OCI-LY1 (cell line): ENCODE results near the gene CREBRF.
"Not testable (repeated sequence)": the region's sequence is repeated elsewhere in the genome, so short reads cannot be mapped to it uniquely, and the experiment has no call there.

ENCODE experiments used
- H2AFZ ChIP-seq: fragments of 200-600 bp; sonication (generic), shearing (Covaris generic); 2 replicates; pipeline ENCODE4 v1.6.0; 2014; ENCODE audit warnings: antibody characterized with exemption, mild to moderate bottlenecking, low read length
- H3F3A ChIP-seq: fragments of 200-600 bp; sonication (generic), shearing (Covaris generic); 2 replicates; pipeline ENCODE4 v1.6.0; 2014; ENCODE audit warnings: mild to moderate bottlenecking, antibody characterized with exemption, low read length, moderate library complexity; ENCODE audit not compliant: insufficient read depth
- H3K27ac ChIP-seq: fragments of 200-600 bp; sonication (generic); 2 replicates; pipeline ENCODE4 v1.5.1; 2014; ENCODE audit warnings: low read length, mixed run types, mild to moderate bottlenecking, low read depth; ENCODE audit not compliant: poor library complexity, severe bottlenecking
- H3K27me3 ChIP-seq: fragments of 200-600 bp; sonication (generic); 2 replicates; pipeline ENCODE4 v1.6.0; 2014; ENCODE audit warnings: antibody characterized with exemption, mild to moderate bottlenecking, low read length, moderate library complexity; ENCODE audit not compliant: insufficient read depth
- H3K36me3 ChIP-seq: fragments of 200-600 bp; sonication (generic); 2 replicates; pipeline ENCODE4 v1.6.1; 2014; ENCODE audit warnings: mild to moderate bottlenecking, antibody characterized with exemption, low read length, moderate library complexity, mixed read lengths; ENCODE audit not compliant: insufficient read depth
- H3K4me1 ChIP-seq: fragments of 200-600 bp; sonication (generic); 2 replicates; pipeline ENCODE4 v1.5.1; 2014; ENCODE audit warnings: mild to moderate bottlenecking, low read length, moderate library complexity; ENCODE audit not compliant: insufficient read depth, severe bottlenecking
- H3K4me2 ChIP-seq: fragments of 200-600 bp; sonication (generic), shearing (Covaris generic); 2 replicates; pipeline ENCODE4 v1.6.1; 2014; ENCODE audit warnings: low read length
- H3K4me3 ChIP-seq: fragments of 200-600 bp; sonication (generic); 2 replicates; pipeline ENCODE4 v1.5.1; 2014; ENCODE audit warnings: low read length, low read depth, mild to moderate bottlenecking, mixed read lengths; ENCODE audit not compliant: poor library complexity, severe bottlenecking
- H3K79me2 ChIP-seq: fragments of 200-600 bp; shearing (Covaris generic); 2 replicates; pipeline ENCODE4 v1.6.1; 2016; ENCODE audit warnings: mixed run types, low read length, mixed read lengths; ENCODE audit not compliant: insufficient read depth
- H3K9ac ChIP-seq: fragments of 200-600 bp; sonication (generic), shearing (Covaris generic); 2 replicates; pipeline ENCODE4 v1.6.1; 2014; ENCODE audit warnings: mild to moderate bottlenecking, low read length, mixed read lengths
- H3K9me2 ChIP-seq: fragments of 200-600 bp; sonication (generic), shearing (Covaris generic); 2 replicates; pipeline ENCODE4 v1.6.1; 2014; ENCODE audit warnings: low read depth, mild to moderate bottlenecking, low read length, mixed read lengths
- H3K9me3 ChIP-seq: fragments of 200-600 bp; shearing (Covaris generic); 2 replicates; pipeline ENCODE4 v1.6.1; 2014; ENCODE audit warnings: low read length, mixed read lengths
- H4K20me1 ChIP-seq: fragments of 200-600 bp; sonication (generic), shearing (Covaris generic); 2 replicates; pipeline ENCODE4 v1.6.0; 2016; ENCODE audit warnings: mild to moderate bottlenecking, low read length; ENCODE audit not compliant: insufficient read depth
- EZH2 ChIP-seq: fragments of 200-600 bp; sonication (generic), shearing (Covaris generic); IDR thresholded peaks from 2 replicates; pipeline ENCODE4 v1.8.0; 2017; ENCODE audit warnings: borderline replicate concordance, mixed run types, mild to moderate bottlenecking, antibody characterized with exemption, low read length, moderate library complexity, mixed read lengths
- TF ChIP-seq, protein P1 (sequence below): fragments of 200-600 bp; sonication (generic), shearing (Covaris generic); IDR thresholded peaks from 2 replicates; pipeline ENCODE4 v1.5.1; 2017; ENCODE audit warnings: mild to moderate bottlenecking, antibody characterized with exemption, low read length, moderate library complexity, mixed read lengths

The CREBRF gene

DNA sequence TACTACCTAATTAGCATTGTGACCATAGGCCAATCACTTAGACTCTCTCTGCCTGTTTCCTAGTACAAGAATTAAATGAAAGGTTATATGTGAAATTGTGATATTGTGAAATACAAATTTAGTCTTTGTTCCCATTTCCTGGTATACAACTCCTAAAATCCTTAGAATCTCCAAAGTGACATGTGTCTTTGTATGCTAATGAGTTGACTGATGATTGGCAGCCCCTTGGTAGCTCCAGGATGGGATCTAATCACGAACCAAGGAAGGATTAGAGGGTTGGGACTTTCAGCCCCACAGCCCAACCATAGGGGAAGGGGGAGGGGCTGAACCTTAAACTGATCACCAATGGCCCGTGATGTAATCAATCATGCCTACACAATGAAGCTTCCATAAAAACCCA lies 41.0 kb upstream of the CREBRF start:
- H3K9me2 ChIP-seq: no peaks in the 10 kb centered on the region
- H3F3A ChIP-seq: no peaks in the 10 kb centered on the region
- H3K4me2 ChIP-seq: no peak overlapping the region
- H3K79me2 ChIP-seq: peaks cover 47% of the 10 kb centered on the region
- H3K4me1 ChIP-seq: peaks cover 11% of the 10 kb centered on the region
- no peaks in the 10 kb centered on the region for H4K20me1 ChIP-seq
- H3K27ac ChIP-seq: no peak overlapping the region
- H3K9ac ChIP-seq: no peak overlapping the region
- no peak overlapping the region for H3K4me3 ChIP-seq
- H2AFZ ChIP-seq: no peak overlapping the region
- no peaks in the 10 kb centered on the region for H3K9me3 ChIP-seq
- TF ChIP-seq, protein P1, sequence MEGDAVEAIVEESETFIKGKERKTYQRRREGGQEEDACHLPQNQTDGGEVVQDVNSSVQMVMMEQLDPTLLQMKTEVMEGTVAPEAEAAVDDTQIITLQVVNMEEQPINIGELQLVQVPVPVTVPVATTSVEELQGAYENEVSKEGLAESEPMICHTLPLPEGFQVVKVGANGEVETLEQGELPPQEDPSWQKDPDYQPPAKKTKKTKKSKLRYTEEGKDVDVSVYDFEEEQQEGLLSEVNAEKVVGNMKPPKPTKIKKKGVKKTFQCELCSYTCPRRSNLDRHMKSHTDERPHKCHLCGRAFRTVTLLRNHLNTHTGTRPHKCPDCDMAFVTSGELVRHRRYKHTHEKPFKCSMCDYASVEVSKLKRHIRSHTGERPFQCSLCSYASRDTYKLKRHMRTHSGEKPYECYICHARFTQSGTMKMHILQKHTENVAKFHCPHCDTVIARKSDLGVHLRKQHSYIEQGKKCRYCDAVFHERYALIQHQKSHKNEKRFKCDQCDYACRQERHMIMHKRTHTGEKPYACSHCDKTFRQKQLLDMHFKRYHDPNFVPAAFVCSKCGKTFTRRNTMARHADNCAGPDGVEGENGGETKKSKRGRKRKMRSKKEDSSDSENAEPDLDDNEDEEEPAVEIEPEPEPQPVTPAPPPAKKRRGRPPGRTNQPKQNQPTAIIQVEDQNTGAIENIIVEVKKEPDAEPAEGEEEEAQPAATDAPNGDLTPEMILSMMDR: no peak
- TF ChIP-seq EZH2: no peak
- no peaks in the 10 kb centered on the region for H3K27me3 ChIP-seq
- peaks cover 20% of the 10 kb centered on the region for H3K36me3 ChIP-seq

DNA sequence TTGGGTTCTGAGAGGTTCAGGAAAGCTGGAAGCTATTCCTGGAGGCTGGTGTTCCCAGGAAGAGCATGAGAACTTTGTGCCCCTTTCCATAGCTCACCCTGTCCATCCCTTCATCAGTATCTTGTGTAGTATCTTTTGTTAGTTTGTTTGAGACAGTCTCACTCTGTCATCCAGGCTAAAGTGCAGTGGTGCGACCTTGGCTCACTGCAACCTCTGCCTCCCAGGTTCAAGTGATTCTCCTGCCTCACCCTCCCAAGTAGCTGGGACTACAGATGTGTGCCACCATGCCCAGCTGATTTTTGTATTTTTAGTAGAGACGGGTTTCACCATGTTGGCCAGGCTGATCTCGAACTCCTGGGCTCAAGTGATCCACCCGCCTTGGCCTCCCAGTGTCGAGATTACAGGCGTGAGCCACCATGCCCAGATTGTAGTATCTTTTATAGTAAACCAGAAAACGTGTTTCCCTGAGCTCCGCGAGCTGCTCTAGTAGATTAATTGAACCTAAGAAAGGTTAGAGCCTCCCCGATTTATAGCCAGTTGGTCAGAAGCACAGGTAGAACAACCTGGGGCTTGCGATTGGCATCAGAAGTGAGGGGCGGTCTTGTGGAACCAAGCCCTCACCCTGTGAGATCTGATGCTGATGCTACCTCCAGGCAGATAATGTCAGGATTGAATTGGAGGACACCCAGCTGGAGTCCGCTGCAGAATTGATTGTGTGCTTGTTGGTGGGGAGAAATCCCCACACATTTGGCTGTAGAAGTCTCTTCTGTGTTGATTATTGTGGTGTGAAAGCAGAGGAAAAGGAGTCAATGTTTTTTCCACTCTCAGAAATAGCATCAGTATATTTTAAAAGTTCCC lies 40.3 kb upstream of the CREBRF start:
- H3K4me2 ChIP-seq: no peak overlapping the region
- H3K9me2 ChIP-seq: no peaks in the 10 kb centered on the region
- no peaks in the 10 kb centered on the region for H3K9me3 ChIP-seq
- H3K36me3 ChIP-seq: peaks cover 22% of the 10 kb centered on the region
- peaks cover 11% of the 10 kb centered on the region for H3K4me1 ChIP-seq
- H3K4me3 ChIP-seq: no peak overlapping the region
- peak overlapping the region; percentile 14 for H3K27ac ChIP-seq
- no peak overlapping the region for H3K9ac ChIP-seq
- no peaks in the 10 kb centered on the region for H3F3A ChIP-seq
- H3K27me3 ChIP-seq: no peaks in the 10 kb centered on the region
- TF ChIP-seq, protein P1: no peak
- no peak for TF ChIP-seq EZH2
- no peaks in the 10 kb centered on the region for H4K20me1 ChIP-seq
- H2AFZ ChIP-seq: no peak overlapping the region
- peaks cover 47% of the 10 kb centered on the region for H3K79me2 ChIP-seq

DNA sequence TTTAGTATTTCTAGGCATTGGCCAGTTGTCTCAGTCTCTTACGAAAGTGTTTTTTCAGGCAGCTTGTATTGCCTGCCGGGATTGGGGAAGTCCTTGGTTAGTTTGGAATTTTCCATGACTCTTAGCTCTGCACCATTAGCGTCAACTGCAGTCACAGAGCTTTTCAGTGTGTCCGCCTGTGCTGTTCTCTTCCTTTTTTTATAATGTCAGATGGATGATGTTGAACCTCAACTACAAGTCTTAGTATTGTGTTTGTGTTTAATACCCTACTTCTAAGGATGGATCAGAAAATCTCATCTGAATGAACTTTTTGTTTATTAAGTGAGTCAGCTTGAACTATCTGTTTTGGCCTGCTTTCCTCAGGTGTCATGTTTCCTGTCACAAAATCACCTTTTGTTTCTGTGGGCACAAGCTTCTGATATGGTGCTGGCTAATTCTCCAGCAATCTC lies 39.5 kb upstream of the CREBRF start:
- Histone ChIP-seq H3F3A (no peaks in the 10 kb centered on the region), H3K36me3 (peaks cover 26% of the 10 kb centered on the region), H4K20me1 (no peaks in the 10 kb centered on the region), H3K9me2 (no peaks in the 10 kb centered on the region), H3K27me3 (no peaks in the 10 kb centered on the region), H3K9ac (no peak overlapping the region), H3K9me3 (no peaks in the 10 kb centered on the region), H3K79me2 (peaks cover 43% of the 10 kb centered on the region), H3K4me1 (peaks cover 11% of the 10 kb centered on the region), H3K27ac (peak overlapping the region; percentile 14), H2AFZ (no peak overlapping the region), H3K4me2 (no peak overlapping the region), H3K4me3 (no peak overlapping the region)
- no peak for TF ChIP-seq EZH2
- TF ChIP-seq, protein P1: no peak

DNA sequence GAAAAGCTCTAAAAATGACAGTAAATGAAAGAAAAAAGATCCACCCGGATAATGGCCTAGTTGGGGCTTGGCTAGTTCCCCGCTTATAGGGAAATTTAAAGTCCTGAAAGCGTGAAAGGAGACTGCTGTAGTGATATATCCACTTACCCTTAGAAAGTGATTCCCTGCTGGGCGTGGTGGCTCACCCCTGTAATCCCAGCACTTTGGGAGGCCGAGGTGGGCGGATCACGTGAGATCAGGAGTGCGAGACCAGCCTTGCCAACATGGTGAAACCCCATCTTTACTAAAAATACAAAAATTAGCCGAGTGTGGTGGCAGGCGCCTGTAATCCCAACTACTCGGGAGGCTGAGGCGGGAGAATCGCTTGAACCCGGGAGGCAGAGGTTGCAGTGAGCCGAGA lies 39.1 kb upstream of the CREBRF start:
- not testable (repeated sequence) for H2AFZ ChIP-seq, H3K9me2 ChIP-seq, H3K4me2 ChIP-seq, H3K27me3 ChIP-seq, H3K4me3 ChIP-seq, H3F3A ChIP-seq, H4K20me1 ChIP-seq, H3K27ac ChIP-seq, H3K9me3 ChIP-seq, H3K9ac ChIP-seq
- peaks cover 11% of the 10 kb centered on the region for H3K4me1 ChIP-seq
- peaks cover 31% of the 10 kb centered on the region for H3K36me3 ChIP-seq
- peaks cover 44% of the 10 kb centered on the region for H3K79me2 ChIP-seq
